GDM1 (cell line): ENCODE measurements around the gene SPDL1.
"Not testable (repeated sequence)": the region's sequence is repeated elsewhere in the genome, so short reads cannot be mapped to it uniquely, and the experiment has no call there.

Experiments
- DNase-seq: peaks from one replicate; lab custom pipeline; 2025; lab: John Stamatoyannopoulos, UW

Gene SPDL1

DNA sequence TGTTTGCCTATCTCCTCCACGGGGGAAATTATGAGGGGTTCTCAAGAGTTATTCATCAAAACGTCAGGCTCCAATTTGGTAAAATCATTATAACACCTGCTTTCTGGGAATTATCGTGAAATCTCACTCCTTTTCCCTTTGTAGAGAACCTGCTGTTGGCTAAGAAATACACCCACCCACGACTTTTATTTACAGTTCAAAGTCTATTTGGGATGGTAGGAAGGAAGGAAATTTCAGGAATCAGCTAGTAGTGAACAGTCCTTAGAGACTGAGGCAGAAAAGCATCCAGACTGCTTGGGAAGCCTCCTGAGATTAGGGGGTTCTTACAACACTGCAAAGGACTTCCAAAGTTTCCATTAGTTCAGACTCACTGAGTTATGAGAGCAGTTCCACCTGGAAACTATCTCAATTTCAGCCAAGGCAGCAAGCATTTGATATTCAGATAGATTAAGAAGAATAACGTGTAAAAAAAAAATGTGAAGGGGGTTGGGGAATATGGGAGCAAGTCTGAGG, 9.4 kb upstream of the SPDL1 start:
- DNase-seq, result no peak

- no peak for DNase-seq
These were observed 7.4 kb upstream of the SPDL1 start for GRCh38 chr5:169576181-169576598.

GRCh38 chr5:169577951-169578350, 5.6 kb upstream of the SPDL1 start:
- DNase-seq, result no peak

DNA sequence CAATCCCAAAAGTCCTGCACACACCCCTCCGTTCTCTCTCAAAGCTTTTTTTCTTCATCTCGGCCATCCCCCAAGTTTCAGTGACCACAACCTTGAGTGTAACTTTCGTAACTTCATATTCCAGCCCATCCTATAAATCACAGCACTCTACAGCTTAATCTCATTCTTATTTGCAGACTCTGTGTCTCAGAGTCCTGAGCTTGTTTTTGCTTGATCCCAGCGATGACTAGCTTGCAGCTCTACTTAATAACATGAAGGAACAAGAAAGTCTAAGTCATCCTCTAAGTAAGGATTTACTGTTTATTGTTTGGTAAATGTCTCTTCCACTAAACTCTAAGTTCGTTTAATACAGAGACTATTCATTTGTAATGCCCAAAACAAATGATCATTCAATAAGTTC, 2.6 kb upstream of the SPDL1 start:
- DNase-seq, result no peak

- DNase-seq, result peak; percentile 27
These were observed 1.9 kb upstream of the SPDL1 start for GRCh38 chr5:169581580-169582227.

DNA sequence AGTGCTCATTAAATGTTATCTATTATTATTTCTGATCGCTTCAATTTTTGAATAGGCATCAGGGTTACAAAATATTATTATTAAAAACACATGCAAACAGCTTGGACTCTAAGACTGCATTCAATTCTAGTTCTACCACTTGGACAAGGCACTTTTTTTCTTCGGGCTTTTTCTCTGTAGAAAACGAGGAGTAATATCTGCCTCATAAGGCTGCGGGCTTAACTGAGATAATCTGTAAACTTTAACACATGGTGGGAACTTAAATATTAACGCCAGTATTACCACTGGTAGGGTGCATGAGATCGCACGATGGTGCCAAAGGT, 511 bp upstream of the SPDL1 start:
- no peak for DNase-seq

DNA sequence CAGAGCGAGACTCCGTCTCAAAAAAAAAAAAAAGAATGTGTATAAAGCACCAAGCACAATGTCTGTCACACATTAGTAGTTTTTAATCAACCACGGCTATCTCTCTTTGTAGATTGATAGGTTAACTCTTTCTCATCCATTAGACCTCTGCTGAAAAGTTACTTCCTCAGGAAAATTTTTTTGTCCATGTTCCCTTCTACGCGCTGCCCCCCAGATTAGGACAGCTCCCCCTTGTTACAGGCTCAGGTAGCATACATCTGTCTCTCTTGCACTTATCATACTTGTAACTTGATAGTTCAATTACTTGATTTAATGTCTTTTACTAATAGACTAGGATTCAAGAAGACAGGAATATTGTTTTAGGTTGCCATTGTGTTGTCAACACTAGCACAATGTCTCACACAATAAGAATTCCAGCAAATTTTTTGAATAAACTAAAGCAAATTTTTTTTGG, 1.5 kb downstream of the SPDL1 start:
- no peak for DNase-seq

DNA sequence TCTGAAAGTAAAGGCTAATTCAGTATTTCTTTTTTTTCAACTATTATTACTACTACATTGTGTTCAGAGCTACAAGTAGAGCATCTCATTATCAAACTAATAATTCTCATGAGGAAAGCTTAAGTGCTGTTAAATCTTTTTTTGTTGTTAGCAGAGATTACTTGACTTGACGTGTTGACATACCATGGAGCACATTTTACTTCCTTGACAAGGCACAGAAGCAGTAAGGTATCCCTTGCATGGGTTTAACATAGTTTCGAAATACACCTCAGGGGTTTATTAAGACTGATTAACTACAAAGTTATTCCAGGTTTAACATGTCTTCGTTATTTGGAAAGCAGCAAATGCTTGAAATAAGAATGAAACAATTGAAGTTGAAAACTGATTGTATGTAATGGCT, 7.0 kb downstream of the SPDL1 start:
- no peak for DNase-seq

DNA sequence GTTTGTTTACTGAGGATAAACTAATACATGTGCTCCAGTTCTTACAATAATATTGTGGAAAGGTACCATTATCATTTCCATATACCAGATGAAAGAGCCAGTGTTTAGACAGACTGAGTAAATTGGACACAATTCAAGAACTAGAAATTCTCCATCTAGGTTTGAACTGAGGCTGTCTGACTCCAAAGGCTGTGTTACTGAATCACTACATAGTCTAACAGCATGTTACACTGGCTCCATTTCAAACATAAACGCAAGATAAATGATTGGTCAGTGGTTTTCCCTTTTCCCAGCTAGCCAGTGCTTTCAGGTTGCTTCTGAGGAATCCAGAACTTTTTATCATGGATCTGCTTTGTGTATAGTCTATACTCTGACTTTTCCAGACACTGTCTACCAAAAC, 8.1 kb downstream of the SPDL1 start:
- DNase-seq, result no peak

- DNase-seq, result no peak
These were observed 9.5 kb downstream of the SPDL1 start for GRCh38 chr5:169592937-169593650.

- DNase-seq, result no peak
These were observed 11.7 kb downstream of the SPDL1 start for GRCh38 chr5:169595172-169595820.

DNA sequence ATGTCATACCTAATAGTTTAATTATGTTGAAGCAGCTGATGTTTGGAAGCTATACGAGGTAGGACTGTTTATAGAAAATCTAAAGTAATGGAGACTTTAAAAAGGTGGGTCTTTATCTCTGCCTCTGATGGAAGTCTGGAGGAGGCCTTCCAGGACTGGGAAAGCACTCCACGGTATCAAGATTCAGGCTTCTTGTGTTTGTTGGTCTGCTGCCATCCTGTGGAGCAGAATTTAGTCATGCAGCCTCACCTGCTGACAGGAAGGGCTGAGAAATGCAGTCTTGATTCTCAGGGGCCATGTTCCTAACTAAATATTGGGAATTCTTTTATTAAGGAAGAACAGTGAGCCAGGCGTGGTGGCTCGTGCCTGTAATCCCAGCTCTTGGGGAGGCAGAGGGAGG, 15.9 kb downstream of the SPDL1 start:
- no peak for DNase-seq

- DNase-seq, result no peak
These were observed 19.0 kb downstream of the SPDL1 start for GRCh38 chr5:169602535-169602934.

DNA sequence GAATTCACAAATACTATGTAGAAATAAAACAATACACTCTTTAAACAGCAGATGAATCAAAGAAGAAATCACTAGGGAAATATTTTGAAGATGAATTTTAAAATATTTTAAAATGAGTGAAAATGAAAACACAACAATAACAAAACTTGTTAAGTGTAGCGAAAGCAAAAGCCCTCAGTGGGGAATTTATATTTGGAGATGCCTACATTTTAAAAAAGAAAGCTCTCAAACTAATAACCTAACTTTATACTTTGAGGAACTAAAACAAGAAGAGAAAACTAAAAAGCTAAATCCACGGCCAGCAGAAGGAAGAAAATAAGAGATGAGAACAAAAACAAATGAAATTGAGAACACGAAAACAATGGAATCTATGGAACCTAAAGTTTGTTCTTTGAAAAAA, 22.7 kb downstream of the SPDL1 start:
- no peak for DNase-seq

GRCh38 chr5:169607882-169608281, 24.3 kb downstream of the SPDL1 start:
- no peak for DNase-seq

- DNase-seq, result no peak
These were observed 26.1 kb downstream of the SPDL1 start for GRCh38 chr5:169609716-169610115.

- DNase-seq, result no peak
These were observed 27.0 kb downstream of the SPDL1 start for GRCh38 chr5:169610606-169611005.

DNA sequence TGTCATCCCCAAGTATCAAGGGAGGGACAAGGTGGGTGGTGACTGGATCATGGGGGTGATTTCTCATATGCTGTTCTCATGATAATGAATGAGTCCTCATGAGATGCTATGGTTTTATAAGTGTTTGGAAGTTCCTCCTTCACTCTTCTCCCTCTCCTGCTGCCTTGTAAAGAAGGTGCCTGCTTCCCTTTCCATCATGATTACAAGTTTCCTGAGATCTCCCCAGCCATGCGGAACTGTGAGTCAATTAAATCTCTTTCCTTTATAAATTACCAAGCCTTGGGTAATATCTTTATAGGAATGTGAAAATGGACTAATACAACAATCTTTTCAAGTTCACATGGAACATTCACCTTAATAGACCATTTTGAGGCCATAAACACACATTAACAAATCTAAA, 32.0 kb downstream of the SPDL1 start:
- DNase-seq, result no peak

GRCh38 chr5:169624307-169624706, 40.7 kb downstream of the SPDL1 start:
- DNase-seq, result not testable (repeated sequence)

GRCh38 chr5:169626779-169627178, 43.2 kb downstream of the SPDL1 start:
- DNase-seq, result no peak

- DNase-seq, result no peak
These were observed 44.0 kb downstream of the SPDL1 start for GRCh38 chr5:169627551-169627950.

DNA sequence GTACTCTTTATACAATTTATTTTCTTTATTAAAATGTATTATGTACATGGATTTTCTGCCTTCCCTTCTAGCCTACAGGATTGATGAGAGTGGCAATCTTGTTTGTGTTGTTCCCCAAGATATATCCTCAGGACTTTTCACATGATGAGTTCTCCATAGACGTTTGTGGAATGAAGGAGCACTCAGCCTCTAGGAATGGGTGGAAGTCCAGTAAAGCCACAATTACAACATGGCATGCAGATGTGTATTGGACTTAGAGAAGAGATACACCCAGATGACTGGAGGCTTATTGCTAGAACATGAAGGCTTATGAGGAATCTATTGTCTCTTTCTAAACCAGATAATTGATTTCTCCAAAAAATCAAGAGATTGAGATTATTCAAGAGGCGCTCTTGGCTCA, 45.3 kb downstream of the SPDL1 start:
- DNase-seq, result no peak

DNA sequence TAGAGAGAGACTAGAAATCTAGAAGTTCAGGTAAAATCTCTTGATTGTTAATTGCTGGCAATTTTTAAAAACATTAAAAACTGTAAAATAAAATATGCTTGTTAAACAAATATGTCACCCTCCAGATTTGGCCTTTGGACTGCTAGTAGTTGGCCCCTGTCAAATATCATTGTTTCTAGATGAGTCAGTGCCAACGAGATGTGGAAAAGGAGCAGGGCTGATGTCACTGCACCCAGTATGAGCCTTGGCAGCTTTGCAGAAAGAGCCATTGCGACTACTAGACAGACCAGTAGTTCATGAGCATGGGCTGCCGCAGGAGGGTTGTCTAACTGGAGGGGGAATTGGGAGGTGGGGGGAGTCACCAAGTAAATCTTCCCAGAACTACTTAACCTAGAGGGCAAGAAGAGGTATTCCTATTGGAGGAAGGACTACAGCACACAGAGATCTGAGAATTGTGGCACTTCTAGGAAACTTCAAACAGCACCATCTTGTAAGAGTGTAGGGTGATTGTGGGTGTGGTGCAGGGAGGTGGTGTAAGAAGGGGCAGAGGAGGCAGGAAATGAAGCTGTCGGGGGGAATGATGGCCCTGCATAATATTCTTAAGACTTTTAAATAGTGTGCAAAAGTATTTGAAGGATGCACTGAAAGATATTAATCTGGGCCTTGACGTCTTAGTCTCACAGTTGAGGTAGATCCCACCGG, 46.4 kb downstream of the SPDL1 start:
- no peak for DNase-seq
